GM23248 (cell line): ENCODE results near the gene DLG2. TPM values are rescaled to one million over a fixed set of nuclear protein-coding genes. Genes with fewer than 3 reads are reported as not detected.

Experiments used
- DNase-seq: peaks from one replicate; pipeline ENCODE4 v3.0.0-alpha.2; 2015
- H2AFZ ChIP-seq: fragments of 200-600 bp; sonication (generic); 2 replicates; pipeline ENCODE4 v1.6.1; 2016; ENCODE audit warnings: antibody characterized with exemption
- H3F3A ChIP-seq: fragments of 200-600 bp; sonication (generic); 2 replicates; pipeline ENCODE4 v1.6.1; 2016; ENCODE audit warnings: mild to moderate bottlenecking, antibody characterized with exemption, mixed run types; ENCODE audit not compliant: insufficient read depth
- H3K27ac ChIP-seq: fragments of 200-600 bp; sonication (generic); 2 replicates; pipeline ENCODE4 v1.5.1; 2016; ENCODE audit warnings: mild to moderate bottlenecking
- H3K27me3 ChIP-seq: fragments of 200-600 bp; sonication (generic); replicated peaks from 2 replicates; pipeline ENCODE4 v1.6.1; 2016; ENCODE audit warnings: mild to moderate bottlenecking; ENCODE audit not compliant: insufficient read depth
- H3K36me3 ChIP-seq: fragments of 200-600 bp; sonication (generic); 2 replicates; pipeline ENCODE4 v1.6.1; 2016; ENCODE audit warnings: low read depth, mild to moderate bottlenecking
- H3K4me1 ChIP-seq: fragments of 200-600 bp; sonication (generic); 2 replicates; pipeline ENCODE4 v1.6.1; 2016; ENCODE audit warnings: mild to moderate bottlenecking; ENCODE audit not compliant: insufficient read depth
- H3K4me2 ChIP-seq: fragments of 200-600 bp; sonication (generic); one replicate; pipeline ENCODE4 v1.6.1; 2016; ENCODE audit warnings: mild to moderate bottlenecking; ENCODE audit not compliant: unreplicated experiment
- H3K4me3 ChIP-seq: fragments of 200-600 bp; sonication (generic); 2 replicates; pipeline ENCODE4 v1.5.1; 2016; ENCODE audit warnings: mild to moderate bottlenecking
- H3K79me2 ChIP-seq: fragments of 200-600 bp; sonication (generic); 2 replicates; pipeline ENCODE4 v1.6.1; 2016; ENCODE audit warnings: mild to moderate bottlenecking; ENCODE audit not compliant: insufficient read depth
- H3K9ac ChIP-seq: fragments of 200-600 bp; sonication (generic); 2 replicates; pipeline ENCODE4 v1.6.1; 2016; ENCODE audit warnings: mild to moderate bottlenecking
- H3K9me2 ChIP-seq: fragments of 200-600 bp; sonication (generic); 2 replicates; pipeline ENCODE4 v1.6.1; 2016; ENCODE audit warnings: mixed run types, mild to moderate bottlenecking, moderate library complexity; ENCODE audit not compliant: insufficient read depth
- H3K9me3 ChIP-seq: fragments of 200-600 bp; sonication (generic); one replicate; pipeline ENCODE4 v1.6.1; 2017; ENCODE audit warnings: low read depth
- H4K20me1 ChIP-seq: fragments of 200-600 bp; sonication (generic); 2 replicates; pipeline ENCODE4 v1.6.0; 2016; ENCODE audit not compliant: insufficient read depth
- EZH2 ChIP-seq: fragments of 200-600 bp; sonication (generic); IDR thresholded peaks from 2 replicates; pipeline ENCODE4 v1.6.1; 2018; ENCODE audit warnings: antibody characterized with exemption, mild to moderate bottlenecking; ENCODE audit not compliant: insufficient read depth, poor library complexity, severe bottlenecking
- EZH2phosphoT487 ChIP-seq: fragments of 200-600 bp; sonication (generic); IDR thresholded peaks from 2 replicates; pipeline ENCODE4 v1.6.1; 2018; ENCODE audit warnings: antibody characterized with exemption, moderate library complexity, mild to moderate bottlenecking, low read depth; ENCODE audit not compliant: insufficient read depth
- WGBS, 2 experiments: methylation state at CpG; one replicate each; pipeline ENCODE4 v1.1.6; 2015 to 2017; ENCODE audit warnings: low lambda C conversion rate in 2 of 2, low coverage in 1 of 2; ENCODE audit errors: missing lambda C conversion rate in 2 of 2; 5-methylcytosine and 5-hydroxymethylcytosine counted together
- in situ Hi-C: fragments of 300-500 bp; cut with MboI; formaldehyde crosslinking; loops from 2 replicates; pipeline ENCODE4 v1.15.0; 2020
- polyA plus RNA-seq: library from polyadenylated mRNA; unstranded; fragments of >200 nt; fragmentation: Nextera tagmentation; extraction: Ambion mirVana; gene quantifications from 2 replicates; pipeline ENCODE4 v1.2.1, GENCODE V29; 2016
- total RNA-seq: library from RNA; depleted of rRNA; stranded (reverse); fragments of >200 nt; shearing (Covaris generic); gene quantifications from 2 replicates; pipeline ENCODE4 v1.2.3, GENCODE V29; 2014

Gene DLG2
- total and polyA plus RNA-seq, 2 experiments from 2014 or later: 1.1 to 1.7 TPM

- H3K9me3 ChIP-seq: no peaks in the 10 kb centered on the region
- in situ Hi-C loops: no loop called here
- no peak overlapping the region for H3K4me3 ChIP-seq
- H3F3A ChIP-seq: peaks cover 59% of the 10 kb centered on the region
- peaks cover 70% of the 10 kb centered on the region for H3K4me1 ChIP-seq
- H3K9ac ChIP-seq: 0 out of 2 replicates have a peak overlapping the region, but pooled peaks have one; percentile 7
- H3K9me2 ChIP-seq: no peaks in the 10 kb centered on the region
- DNase-seq: peak; percentile 86
- H3K27ac ChIP-seq: peak overlapping the region; percentile 55
- 0 out of 2 replicates have a peak, but pooled peaks have one; percentile 48 for TF ChIP-seq EZH2phosphoT487
- no peak for TF ChIP-seq EZH2
- H3K36me3 ChIP-seq: no peaks in the 10 kb centered on the region
- H3K79me2 ChIP-seq: no peaks in the 10 kb centered on the region
- no peak overlapping the region for H2AFZ ChIP-seq
- H3K4me2 ChIP-seq: no peak overlapping the region
- 38% methylated on average over 5 of the region's 5 CpGs for WGBS, 2 experiments
- H4K20me1 ChIP-seq: no peaks in the 10 kb centered on the region
- no peaks in the 10 kb centered on the region for H3K27me3 ChIP-seq
Observed at GRCh38 chr11:83572581-83573496, 2054.3 kb downstream of the DLG2 start.

GRCh38 chr11:83571302-83571701, 2055.8 kb downstream of the DLG2 start:
- no peak overlapping the region for H3K9ac ChIP-seq
- no peaks in the 10 kb centered on the region for H3K9me2 ChIP-seq
- H3K4me2 ChIP-seq: peak overlapping the region; percentile 32
- no peak overlapping the region for H3K4me3 ChIP-seq
- no peaks in the 10 kb centered on the region for H3K36me3 ChIP-seq
- H3K27ac ChIP-seq: peak overlapping the region; percentile 57
- H3F3A ChIP-seq: peaks cover 74% of the 10 kb centered on the region
- peaks cover 86% of the 10 kb centered on the region for H3K4me1 ChIP-seq
- no peak overlapping the region for H2AFZ ChIP-seq
- TF ChIP-seq EZH2: no peak
- TF ChIP-seq EZH2phosphoT487: no peak
- in situ Hi-C loops: no loop called here
- H4K20me1 ChIP-seq: no peaks in the 10 kb centered on the region
- no peaks in the 10 kb centered on the region for H3K27me3 ChIP-seq
- no peaks in the 10 kb centered on the region for H3K9me3 ChIP-seq
- DNase-seq: peak; percentile 88
- 29 to 32% methylated on average over 7 of the region's 7 CpGs for WGBS, 2 experiments
- H3K79me2 ChIP-seq: no peaks in the 10 kb centered on the region

- H3K4me2 ChIP-seq: peak overlapping the region; percentile 16
- peaks cover 80% of the 10 kb centered on the region for H3K4me1 ChIP-seq
- in situ Hi-C loops: no loop called here
- no peaks in the 10 kb centered on the region for H3K9me2 ChIP-seq
- no peak overlapping the region for H3K4me3 ChIP-seq
- H3K79me2 ChIP-seq: no peaks in the 10 kb centered on the region
- no peaks in the 10 kb centered on the region for H3K36me3 ChIP-seq
- no peak overlapping the region for H3K9ac ChIP-seq
- no peaks in the 10 kb centered on the region for H4K20me1 ChIP-seq
- no peak for TF ChIP-seq EZH2
- no peak for TF ChIP-seq EZH2phosphoT487
- no peaks in the 10 kb centered on the region for H3K27me3 ChIP-seq
- H3F3A ChIP-seq: peaks cover 69% of the 10 kb centered on the region
- H3K27ac ChIP-seq: peak overlapping the region; percentile 35
- H2AFZ ChIP-seq: 0 out of 2 replicates have a peak overlapping the region, but pooled peaks have one; percentile 2
- 83 to 95% methylated on average over 1 of the region's 1 CpG for WGBS, 2 experiments
- DNase-seq: peak; percentile 14
- no peaks in the 10 kb centered on the region for H3K9me3 ChIP-seq
Observed at GRCh38 chr11:83569134-83569805, 2057.9 kb downstream of the DLG2 start.

- H3K9me2 ChIP-seq: no peaks in the 10 kb centered on the region
- peaks cover 61% of the 10 kb centered on the region for H3F3A ChIP-seq
- peak overlapping the region; percentile 16 for H3K4me2 ChIP-seq
- in situ Hi-C loops: no loop called here
- H2AFZ ChIP-seq: no peak overlapping the region
- peaks cover 72% of the 10 kb centered on the region for H3K4me1 ChIP-seq
- no peak overlapping the region for H3K4me3 ChIP-seq
- H3K9me3 ChIP-seq: no peaks in the 10 kb centered on the region
- peak; percentile 47 for DNase-seq
- peak overlapping the region; percentile 35 for H3K27ac ChIP-seq
- no peaks in the 10 kb centered on the region for H4K20me1 ChIP-seq
- WGBS, 2 experiments: 23 to 32% methylated on average over 2 of the region's 2 CpGs
- H3K79me2 ChIP-seq: no peaks in the 10 kb centered on the region
- TF ChIP-seq EZH2 (no peak), EZH2phosphoT487 (no peak)
- no peaks in the 10 kb centered on the region for H3K36me3 ChIP-seq
- no peaks in the 10 kb centered on the region for H3K27me3 ChIP-seq
- no peak overlapping the region for H3K9ac ChIP-seq
Observed at GRCh38 chr11:83568516-83568915, 2058.6 kb downstream of the DLG2 start.
